Hepatocyte (in vitro differentiated cells): ENCODE results near the gene KBTBD2.
"Not testable (repeated sequence)": the region's sequence is repeated elsewhere in the genome, so short reads cannot be mapped to it uniquely, and the experiment has no call there.

Experiments used
- CTCF ChIP-seq: fragments of 200-600 bp; sonication (generic); IDR thresholded peaks from 2 replicates; pipeline ENCODE4 v1.5.1; 2016; ENCODE audit warnings: antibody characterized with exemption, mild to moderate bottlenecking; ENCODE audit not compliant: poor library complexity
- EZH2 ChIP-seq: fragments of 200-600 bp; sonication (generic); IDR thresholded peaks from 2 replicates; pipeline ENCODE4 v1.6.1; 2016; ENCODE audit warnings: antibody characterized with exemption, mild to moderate bottlenecking, borderline replicate concordance

GRCh38 chr7:32897376-32897775, 5.8 kb upstream of the KBTBD2 start:
- TF ChIP-seq EZH2, CTCF: not testable (repeated sequence)
